OCI-LY3 (cell line): ENCODE measurements around the gene PVRIG.
"Not testable (repeated sequence)": the region's sequence is repeated elsewhere in the genome, so short reads cannot be mapped to it uniquely, and the experiment has no call there.

Source experiments
- CTCF ChIP-seq: fragments of 200-600, 300-600 bp; sonication (generic); IDR thresholded peaks from 2 replicates; pipeline ENCODE4 v1.5.1; 2014; ENCODE audit warnings: antibody characterized with exemption, low read length, low read depth
- EZH2phosphoT487 ChIP-seq: fragments of 200-600 bp; shearing (Covaris generic); IDR thresholded peaks from 2 replicates; pipeline ENCODE4 v1.6.1; 2018; ENCODE audit warnings: antibody characterized with exemption, mixed run types, low read depth

DNA sequence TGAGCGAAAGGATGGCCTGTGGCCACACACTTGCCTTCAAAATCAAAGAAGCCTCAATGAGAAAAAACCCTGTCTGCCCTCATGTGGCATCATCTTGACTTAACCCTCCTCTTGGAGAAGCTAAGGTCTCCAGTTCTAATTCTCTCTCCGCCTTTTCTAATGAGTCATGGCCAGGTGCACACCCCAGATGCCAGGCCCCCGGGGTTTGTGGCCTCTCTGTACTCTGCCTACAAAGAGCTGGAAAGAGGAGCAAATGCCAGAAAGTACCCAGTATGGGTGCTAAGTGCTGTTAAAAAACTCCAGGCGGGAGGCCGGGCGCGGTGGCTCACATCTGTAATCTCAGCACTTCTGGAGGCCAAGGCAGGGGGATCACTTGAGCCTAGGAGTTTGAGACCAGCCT is 20.2 kb downstream of the PVRIG start:
- TF ChIP-seq CTCF, EZH2phosphoT487: not testable (repeated sequence)
